Endothelial cell (in vitro differentiated cells): ENCODE results near the gene GMCL1. TPM values are rescaled to one million over a fixed set of nuclear protein-coding genes. Genes with fewer than 3 reads are reported as not detected.
"Not testable (repeated sequence)": the region's sequence is repeated elsewhere in the genome, so short reads cannot be mapped to it uniquely, and the experiment has no call there.

Source experiments
- DNase-seq: peaks from one replicate; pipeline ENCODE4 v3.0.0; 2021; ENCODE audit warnings: low spot score
- H3K27ac Mint-ChIP-seq: one replicate; pipeline ENCODE4 v1.8.0; 2021; ENCODE audit warnings: mixed read lengths, inconsistent platforms; ENCODE audit not compliant: unreplicated experiment
- H3K27me3 Mint-ChIP-seq: one replicate; pipeline ENCODE4 v1.8.0; 2021; ENCODE audit warnings: mild to moderate bottlenecking, moderate library complexity, mixed read lengths, inconsistent platforms; ENCODE audit not compliant: unreplicated experiment
- H3K36me3 Mint-ChIP-seq: one replicate; pipeline ENCODE4 v1.8.0; 2021; ENCODE audit warnings: mild to moderate bottlenecking, low read depth, mixed read lengths, inconsistent platforms; ENCODE audit not compliant: unreplicated experiment
- H3K4me1 Mint-ChIP-seq: one replicate; pipeline ENCODE4 v1.8.0; 2021; ENCODE audit warnings: mild to moderate bottlenecking, mixed read lengths, inconsistent platforms; ENCODE audit not compliant: unreplicated experiment
- H3K4me3 Mint-ChIP-seq: one replicate; pipeline ENCODE4 v1.8.0; 2021; ENCODE audit warnings: mild to moderate bottlenecking, mixed read lengths, inconsistent platforms; ENCODE audit not compliant: unreplicated experiment
- H3K9me3 Mint-ChIP-seq: one replicate; pipeline ENCODE4 v1.8.0; 2021; ENCODE audit warnings: mixed read lengths, inconsistent platforms; ENCODE audit not compliant: unreplicated experiment
- total RNA-seq: library from RNA; stranded (reverse); fragmentation: NEBNext Ultra II Directional; extraction: Animal tissue kit (Norgen Biotek cat#: 25700); gene quantifications from one replicate; pipeline ENCODE4 v1.2.1, GENCODE V29; 2021; ENCODE audit not compliant: unreplicated experiment
- TF ChIP-seq, protein P1 (sequence below): fragments of 200-600 bp; sonication (generic); IDR thresholded peaks from one replicate; pipeline ENCODE4 v1.5.0; 2021; ENCODE audit warnings: antibody characterized with exemption; ENCODE audit not compliant: unreplicated experiment

The GMCL1 gene
- total RNA-seq, 1 donor from 2014 or later: 8.6 TPM

DNA sequence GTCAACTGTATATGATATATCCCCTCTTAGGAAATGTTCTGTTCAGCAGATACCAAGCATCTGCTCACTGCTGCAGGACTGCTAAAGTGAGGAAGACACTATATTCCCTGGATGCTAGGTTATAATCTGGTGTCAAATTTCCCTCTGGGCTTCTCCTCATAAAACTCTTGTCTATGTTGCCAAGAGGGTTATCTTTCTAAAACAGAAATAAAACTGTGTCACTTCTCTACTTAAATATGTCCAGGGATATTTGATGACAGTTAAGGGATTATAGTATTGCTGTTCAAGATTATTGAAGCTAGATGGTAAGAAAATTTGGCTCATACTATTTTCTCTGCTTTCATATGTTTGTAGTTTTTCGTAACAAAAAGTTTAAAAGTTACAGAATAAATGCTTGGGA, 33.8 kb downstream of the GMCL1 start:
- TF ChIP-seq, protein P1, sequence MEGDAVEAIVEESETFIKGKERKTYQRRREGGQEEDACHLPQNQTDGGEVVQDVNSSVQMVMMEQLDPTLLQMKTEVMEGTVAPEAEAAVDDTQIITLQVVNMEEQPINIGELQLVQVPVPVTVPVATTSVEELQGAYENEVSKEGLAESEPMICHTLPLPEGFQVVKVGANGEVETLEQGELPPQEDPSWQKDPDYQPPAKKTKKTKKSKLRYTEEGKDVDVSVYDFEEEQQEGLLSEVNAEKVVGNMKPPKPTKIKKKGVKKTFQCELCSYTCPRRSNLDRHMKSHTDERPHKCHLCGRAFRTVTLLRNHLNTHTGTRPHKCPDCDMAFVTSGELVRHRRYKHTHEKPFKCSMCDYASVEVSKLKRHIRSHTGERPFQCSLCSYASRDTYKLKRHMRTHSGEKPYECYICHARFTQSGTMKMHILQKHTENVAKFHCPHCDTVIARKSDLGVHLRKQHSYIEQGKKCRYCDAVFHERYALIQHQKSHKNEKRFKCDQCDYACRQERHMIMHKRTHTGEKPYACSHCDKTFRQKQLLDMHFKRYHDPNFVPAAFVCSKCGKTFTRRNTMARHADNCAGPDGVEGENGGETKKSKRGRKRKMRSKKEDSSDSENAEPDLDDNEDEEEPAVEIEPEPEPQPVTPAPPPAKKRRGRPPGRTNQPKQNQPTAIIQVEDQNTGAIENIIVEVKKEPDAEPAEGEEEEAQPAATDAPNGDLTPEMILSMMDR: no peak
- H3K4me1 Mint-ChIP-seq: no peaks in the 10 kb centered on the region
- peaks cover 13% of the 10 kb centered on the region for H3K36me3 Mint-ChIP-seq
- no peaks in the 10 kb centered on the region for H3K9me3 Mint-ChIP-seq
- no peak for DNase-seq
- no peaks in the 10 kb centered on the region for H3K27me3 Mint-ChIP-seq
- H3K4me3 Mint-ChIP-seq: no peak overlapping the region
- no peak overlapping the region for H3K27ac Mint-ChIP-seq

DNA sequence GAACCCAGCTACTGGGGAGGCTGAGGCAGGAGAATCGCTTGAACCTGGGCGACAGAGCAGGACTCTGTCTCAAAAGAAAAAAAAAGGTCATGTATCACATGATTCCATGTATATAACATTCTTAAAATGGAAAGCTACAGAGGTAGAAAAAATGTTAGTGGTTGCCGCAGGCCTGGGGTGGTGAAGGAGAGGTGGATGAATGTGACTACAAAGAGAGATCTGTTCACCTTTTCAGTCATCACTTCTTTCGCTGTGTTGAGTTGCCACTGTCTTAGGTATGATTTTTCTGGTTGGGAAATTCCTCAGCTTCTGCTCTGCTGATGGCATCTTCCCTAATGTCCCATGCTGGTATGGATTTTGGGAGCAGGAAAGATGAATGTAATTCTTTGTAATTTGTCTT, 59.0 kb downstream of the GMCL1 start:
- no peak overlapping the region for H3K27ac Mint-ChIP-seq
- no peaks in the 10 kb centered on the region for H3K4me1 Mint-ChIP-seq
- H3K36me3 Mint-ChIP-seq: no peaks in the 10 kb centered on the region
- H3K9me3 Mint-ChIP-seq: no peaks in the 10 kb centered on the region
- TF ChIP-seq, protein P1: no peak
- H3K27me3 Mint-ChIP-seq: no peaks in the 10 kb centered on the region
- H3K4me3 Mint-ChIP-seq: no peak overlapping the region
- DNase-seq: no peak

DNA sequence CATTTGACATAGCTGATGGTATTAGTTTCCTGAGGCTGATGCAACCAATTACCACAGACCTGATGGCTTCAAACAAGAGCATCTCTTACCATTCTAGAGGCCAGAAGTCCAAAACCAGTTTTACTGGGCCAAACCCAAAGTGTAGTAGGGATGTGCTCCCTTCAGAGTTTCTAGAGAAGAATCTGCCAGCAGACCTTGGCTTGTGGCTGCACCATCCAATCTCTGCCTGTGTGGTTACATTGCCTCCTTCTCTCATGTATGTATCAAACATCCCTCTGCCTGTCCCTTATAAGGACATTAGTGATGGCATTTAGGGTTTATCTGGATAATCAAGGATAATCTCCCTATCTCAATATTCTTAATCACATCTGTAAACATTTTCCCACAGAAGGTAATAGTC, 59.8 kb downstream of the GMCL1 start:
- Mint-ChIP-seq H3K27me3 (no peaks in the 10 kb centered on the region), H3K27ac (no peak overlapping the region), H3K4me1 (no peaks in the 10 kb centered on the region), H3K36me3 (no peaks in the 10 kb centered on the region), H3K9me3 (no peaks in the 10 kb centered on the region), H3K4me3 (no peak overlapping the region)
- TF ChIP-seq, protein P1: no peak
- DNase-seq: no peak

DNA sequence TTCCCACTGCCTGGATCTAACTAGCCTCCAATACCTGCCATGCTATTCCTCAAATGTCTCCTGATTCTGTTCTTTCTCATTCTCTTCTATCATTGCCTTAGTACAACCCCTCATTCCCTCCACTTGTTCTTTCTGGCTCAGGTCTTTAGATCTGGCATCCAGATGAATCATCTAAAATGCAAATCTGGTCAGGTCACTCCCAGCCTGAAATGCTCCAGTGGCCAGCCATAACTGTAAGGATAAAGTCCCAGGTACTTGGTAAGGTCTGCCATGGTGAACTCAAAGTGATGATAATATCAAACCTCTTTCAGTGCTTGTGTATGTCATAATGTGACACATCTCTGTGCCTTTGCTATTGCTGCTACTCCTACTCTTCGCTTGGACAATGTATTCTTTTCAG, 61.4 kb downstream of the GMCL1 start:
- Mint-ChIP-seq H3K36me3 (no peaks in the 10 kb centered on the region), H3K27me3 (no peaks in the 10 kb centered on the region), H3K4me3 (no peak overlapping the region), H3K4me1 (no peaks in the 10 kb centered on the region), H3K9me3 (no peaks in the 10 kb centered on the region), H3K27ac (no peak overlapping the region)
- DNase-seq: no peak
- TF ChIP-seq, protein P1: no peak

DNA sequence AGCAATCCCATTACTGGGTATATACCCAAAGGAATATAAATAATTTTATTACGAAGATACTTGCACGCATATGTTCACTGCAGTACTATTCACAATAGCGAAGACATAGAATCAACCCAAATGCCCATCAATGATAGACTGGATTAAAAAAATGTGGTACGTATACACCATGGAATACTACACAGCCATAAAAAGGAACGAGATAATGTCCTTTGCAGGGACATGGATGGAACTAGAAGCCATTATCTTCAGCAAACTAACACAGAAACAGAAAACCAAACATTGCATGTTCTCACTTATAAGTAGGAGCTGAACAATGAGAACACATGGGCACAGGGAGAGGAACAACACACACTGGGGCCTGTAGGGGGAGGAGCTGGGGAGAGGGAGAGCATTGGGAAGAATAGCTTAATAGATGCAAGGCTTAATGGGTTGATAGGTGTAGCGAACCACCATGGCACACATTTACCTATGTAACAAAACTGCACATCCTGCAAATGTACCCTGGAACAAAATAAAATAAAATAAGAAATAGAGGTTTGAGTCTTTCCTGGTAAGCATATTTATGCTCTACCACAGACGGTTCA, 63.5 kb downstream of the GMCL1 start:
- not testable (repeated sequence) for DNase-seq, H3K36me3 Mint-ChIP-seq, H3K4me1 Mint-ChIP-seq, H3K9me3 Mint-ChIP-seq, H3K27me3 Mint-ChIP-seq
- Mint-ChIP-seq H3K27ac (peak overlapping the region; percentile 97), H3K4me3 (peak overlapping the region; percentile 96)
